ENCODE data around the gene KCNJ2. TPM values are rescaled to one million over a fixed set of nuclear protein-coding genes. Genes with fewer than 3 reads are reported as not detected.

Gene KCNJ2
- not detected for total RNA-seq

- H3K4me3 Mint-ChIP-seq, result peak within 1 kb of the TSS; percentile 75
- no peaks in the 10 kb centered on the region for H3K36me3 Mint-ChIP-seq
- H3K4me1 Mint-ChIP-seq, result peaks cover 13% of the 10 kb centered on the region
- DNase-seq (peak; percentile 79), ATAC-seq (ENCODE audit: low read depth) (peak; percentile 98)
- POLR2A ChIA-PET, result no interaction called here
- H3K27me3 Mint-ChIP-seq, result peaks cover 67% of the 10 kb centered on the region
- no peak within 1 kb of the TSS for H3K27ac Mint-ChIP-seq
- H3K9me3 Mint-ChIP-seq, result no peaks in the 10 kb centered on the region
These were observed at the start of gene KCNJ2 for GRCh38 chr17:70168977-70169708. TSS of gene KCNJ2 (plus strand) at chr17:70169532. CDS start at chr17:70175040, 5,508 bp downstream.

DNA sequence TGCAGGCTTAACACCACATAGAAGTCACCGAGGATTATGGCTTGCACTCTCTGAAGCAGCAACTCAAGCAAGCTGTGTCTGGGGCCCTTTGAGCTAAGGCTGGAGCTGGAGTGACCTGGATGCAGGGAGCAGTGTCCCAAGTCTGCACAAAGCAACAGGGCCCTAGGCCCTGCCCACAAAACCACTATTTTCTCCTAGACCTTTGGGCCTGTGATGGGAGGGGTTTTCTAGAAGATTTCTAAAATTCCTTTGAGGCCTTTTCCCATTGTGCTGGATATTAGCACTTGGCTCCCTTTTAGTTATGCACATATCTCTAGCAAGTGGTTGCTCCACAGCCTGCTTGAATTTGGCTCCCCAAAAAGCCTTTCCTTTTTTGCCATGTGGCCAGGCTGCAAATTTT lies 49.8 kb upstream of the KCNJ2 start:
- Mint-ChIP-seq H3K36me3 (no peaks in the 10 kb centered on the region), H3K9me3 (peaks cover 2% of the 10 kb centered on the region), H3K4me3 (no peak overlapping the region), H3K4me1 (no peaks in the 10 kb centered on the region), H3K27ac (no peak overlapping the region), H3K27me3 (no peaks in the 10 kb centered on the region)
- no peak for ATAC-seq (ENCODE audit: low read depth)
- POLR2A ChIA-PET, result no interaction called here
- no peak for DNase-seq

GRCh38 chr17:70119983-70120382 lies 49.3 kb upstream of the KCNJ2 start:
- Mint-ChIP-seq H3K9me3 (peaks cover 2% of the 10 kb centered on the region), H3K27me3 (no peaks in the 10 kb centered on the region), H3K36me3 (no peaks in the 10 kb centered on the region), H3K4me1 (no peaks in the 10 kb centered on the region), H3K4me3 (no peak overlapping the region), H3K27ac (no peak overlapping the region)
- POLR2A ChIA-PET, result no interaction called here
- ATAC-seq (ENCODE audit: low read depth) (no peak), DNase-seq (no peak)

- Mint-ChIP-seq H3K36me3 (no peaks in the 10 kb centered on the region), H3K4me3 (no peak overlapping the region), H3K9me3 (peaks cover 2% of the 10 kb centered on the region), H3K27ac (no peak overlapping the region), H3K4me1 (no peaks in the 10 kb centered on the region), H3K27me3 (no peaks in the 10 kb centered on the region)
- DNase-seq (no peak), ATAC-seq (ENCODE audit: low read depth) (no peak)
- POLR2A ChIA-PET, result no interaction called here
These were observed 48.9 kb upstream of the KCNJ2 start for GRCh38 chr17:70120425-70120824.

GRCh38 chr17:70121126-70121525 lies 48.2 kb upstream of the KCNJ2 start:
- no peak overlapping the region for H3K27ac Mint-ChIP-seq

GRCh38 chr17:70123193-70123592 lies 46.1 kb upstream of the KCNJ2 start:
- no peak for ATAC-seq (ENCODE audit: low read depth)

More at GRCh38 chr17:70121126-70121525, 48.2 kb upstream of the KCNJ2 start:
- no peak overlapping the region for H3K4me3 Mint-ChIP-seq
- no peaks in the 10 kb centered on the region for H3K4me1 Mint-ChIP-seq
- ATAC-seq (ENCODE audit: low read depth) (no peak), DNase-seq (no peak)
- H3K36me3 Mint-ChIP-seq, result no peaks in the 10 kb centered on the region
- H3K27me3 Mint-ChIP-seq, result no peaks in the 10 kb centered on the region
- POLR2A ChIA-PET, result no interaction called here
- H3K9me3 Mint-ChIP-seq, result peaks cover 2% of the 10 kb centered on the region

GRCh38 chr17:70124723-70125122 lies 44.6 kb upstream of the KCNJ2 start:
- no peaks in the 10 kb centered on the region for H3K4me1 Mint-ChIP-seq
- H3K9me3 Mint-ChIP-seq, result peaks cover 2% of the 10 kb centered on the region
- DNase-seq (no peak), ATAC-seq (ENCODE audit: low read depth) (no peak)
- peaks cover 3% of the 10 kb centered on the region for H3K27me3 Mint-ChIP-seq
- H3K27ac Mint-ChIP-seq, result no peak overlapping the region
- POLR2A ChIA-PET, result no interaction called here
- H3K4me3 Mint-ChIP-seq, result no peak overlapping the region
- H3K36me3 Mint-ChIP-seq, result no peaks in the 10 kb centered on the region

More at GRCh38 chr17:70123193-70123592, 46.1 kb upstream of the KCNJ2 start:
- DNase-seq, result no peak
- peaks cover 2% of the 10 kb centered on the region for H3K9me3 Mint-ChIP-seq
- H3K27ac Mint-ChIP-seq, result no peak overlapping the region
- no peak overlapping the region for H3K4me3 Mint-ChIP-seq
- peaks cover 3% of the 10 kb centered on the region for H3K27me3 Mint-ChIP-seq
- H3K36me3 Mint-ChIP-seq, result no peaks in the 10 kb centered on the region
- no peaks in the 10 kb centered on the region for H3K4me1 Mint-ChIP-seq
- POLR2A ChIA-PET, result no interaction called here

GRCh38 chr17:70127221-70127873 lies 42.0 kb upstream of the KCNJ2 start:
- Mint-ChIP-seq H3K4me1 (no peaks in the 10 kb centered on the region), H3K4me3 (no peak overlapping the region), H3K36me3 (no peaks in the 10 kb centered on the region), H3K27me3 (peaks cover 5% of the 10 kb centered on the region), H3K9me3 (no peaks in the 10 kb centered on the region), H3K27ac (no peak overlapping the region)
- POLR2A ChIA-PET, result no interaction called here
- ATAC-seq (ENCODE audit: low read depth) (no peak), DNase-seq (no peak)

GRCh38 chr17:70128727-70129238 lies 40.5 kb upstream of the KCNJ2 start:
- H3K27ac Mint-ChIP-seq, result no peak overlapping the region
- H3K4me3 Mint-ChIP-seq, result no peak overlapping the region
- no peak for ATAC-seq (ENCODE audit: low read depth)
- POLR2A ChIA-PET, result no interaction called here
- no peaks in the 10 kb centered on the region for H3K4me1 Mint-ChIP-seq
- H3K27me3 Mint-ChIP-seq, result peaks cover 5% of the 10 kb centered on the region
- no peak for DNase-seq
- no peaks in the 10 kb centered on the region for H3K9me3 Mint-ChIP-seq
- H3K36me3 Mint-ChIP-seq, result no peaks in the 10 kb centered on the region

DNA sequence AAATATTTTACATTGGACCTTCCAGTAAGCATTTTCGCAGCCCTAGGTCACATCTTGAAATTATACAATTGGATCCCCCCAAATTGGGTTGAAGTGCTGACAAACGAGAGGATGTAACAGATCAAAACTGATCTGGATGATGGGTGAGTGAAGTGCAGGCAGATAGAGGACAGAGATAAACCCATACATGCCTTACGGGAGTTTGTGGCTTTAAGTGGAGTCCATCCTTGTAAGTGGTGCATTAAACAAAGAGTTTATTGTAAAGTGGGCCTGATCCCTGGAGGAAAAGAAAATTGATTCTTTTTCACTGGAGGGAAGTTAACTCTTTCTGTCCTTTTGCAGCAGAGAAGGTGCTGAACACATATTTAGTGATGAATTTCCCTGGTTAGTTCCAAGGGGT lies 39.0 kb upstream of the KCNJ2 start:
- no peak for DNase-seq
- no peak for ATAC-seq (ENCODE audit: low read depth)

GRCh38 chr17:70132505-70132904 lies 36.8 kb upstream of the KCNJ2 start:
- Mint-ChIP-seq H3K36me3 (no peaks in the 10 kb centered on the region), H3K27me3 (peaks cover 12% of the 10 kb centered on the region)

More for the DNA sequence above, 39.0 kb upstream of the KCNJ2 start:
- Mint-ChIP-seq H3K36me3 (no peaks in the 10 kb centered on the region), H3K9me3 (no peaks in the 10 kb centered on the region), H3K4me3 (no peak overlapping the region), H3K27me3 (peaks cover 13% of the 10 kb centered on the region), H3K4me1 (no peaks in the 10 kb centered on the region), H3K27ac (no peak overlapping the region)
- POLR2A ChIA-PET, result no interaction called here

GRCh38 chr17:70134042-70134441 lies 35.3 kb upstream of the KCNJ2 start:
- no peak for ATAC-seq (ENCODE audit: low read depth)
- DNase-seq, result no peak
- Mint-ChIP-seq H3K36me3 (no peaks in the 10 kb centered on the region), H3K4me1 (peaks cover 6% of the 10 kb centered on the region), H3K9me3 (no peaks in the 10 kb centered on the region), H3K27ac (no peak overlapping the region), H3K27me3 (peaks cover 13% of the 10 kb centered on the region), H3K4me3 (no peak overlapping the region)
- POLR2A ChIA-PET, result no interaction called here

More at GRCh38 chr17:70132505-70132904, 36.8 kb upstream of the KCNJ2 start:
- POLR2A ChIA-PET, result no interaction called here
- Mint-ChIP-seq H3K4me3 (no peak overlapping the region), H3K4me1 (peaks cover 5% of the 10 kb centered on the region), H3K9me3 (no peaks in the 10 kb centered on the region), H3K27ac (no peak overlapping the region)
- DNase-seq (no peak), ATAC-seq (ENCODE audit: low read depth) (no peak)

- DNase-seq (no peak), ATAC-seq (ENCODE audit: low read depth) (no peak)
- Mint-ChIP-seq H3K27ac (no peak overlapping the region), H3K9me3 (no peaks in the 10 kb centered on the region), H3K27me3 (peaks cover 13% of the 10 kb centered on the region), H3K4me3 (no peak overlapping the region), H3K36me3 (no peaks in the 10 kb centered on the region), H3K4me1 (peaks cover 6% of the 10 kb centered on the region)
- POLR2A ChIA-PET, result no interaction called here
These were observed 34.6 kb upstream of the KCNJ2 start for GRCh38 chr17:70134777-70135176.

- Mint-ChIP-seq H3K9me3 (no peaks in the 10 kb centered on the region), H3K27me3 (peaks cover 15% of the 10 kb centered on the region), H3K4me1 (peaks cover 6% of the 10 kb centered on the region), H3K27ac (no peak overlapping the region), H3K36me3 (no peaks in the 10 kb centered on the region), H3K4me3 (no peak overlapping the region)
- DNase-seq (no peak), ATAC-seq (ENCODE audit: low read depth) (no peak)
- POLR2A ChIA-PET, result no interaction called here
These were observed 33.2 kb upstream of the KCNJ2 start for GRCh38 chr17:70136131-70136530.

Data from activated naive CD8-positive, alpha-beta T cell treated with anti-CD3 and anti-CD28 coated beads, Interleukin-2, amount 10 ng/mL, durations not matched to agents 7 days and 5 days (primary cell).